GM12801 (cell line): ENCODE results near the gene NGEF.

ENCODE experiments used
- TF ChIP-seq, protein P1 (sequence below): IDR thresholded peaks from one replicate; pipeline ENCODE4 v1.5.1; 2011; ENCODE audit warnings: control low read depth; ENCODE audit not compliant: insufficient read length; ENCODE audit errors: extremely low read depth

Gene NGEF

DNA sequence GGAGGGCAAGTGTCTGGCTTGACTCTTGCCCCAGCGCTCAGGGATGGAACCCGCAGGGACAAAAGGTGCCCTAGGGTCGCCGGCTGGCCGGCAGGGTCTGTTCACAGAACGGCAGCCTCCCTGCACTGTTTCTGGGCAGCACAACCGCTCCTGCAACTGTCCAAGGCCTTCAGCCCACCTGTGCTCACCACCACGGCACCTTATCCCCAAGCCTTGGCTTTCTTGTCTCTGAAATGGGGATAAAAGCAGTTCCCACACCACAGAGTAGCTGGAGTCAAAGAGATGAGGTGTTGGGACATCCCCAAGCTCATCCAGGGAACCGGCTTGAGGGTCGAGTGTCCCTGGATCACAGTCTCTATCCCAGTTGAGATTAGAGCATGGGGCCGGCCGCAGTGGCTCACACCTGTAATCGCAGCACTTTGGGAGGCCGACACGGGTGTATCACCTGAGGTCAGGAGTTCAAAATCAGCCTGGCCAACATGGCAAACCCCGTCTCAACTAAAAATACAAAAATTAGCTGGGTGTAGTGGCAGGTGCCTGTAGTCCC is 138.3 kb downstream of the NGEF start:
- TF ChIP-seq, protein P1, sequence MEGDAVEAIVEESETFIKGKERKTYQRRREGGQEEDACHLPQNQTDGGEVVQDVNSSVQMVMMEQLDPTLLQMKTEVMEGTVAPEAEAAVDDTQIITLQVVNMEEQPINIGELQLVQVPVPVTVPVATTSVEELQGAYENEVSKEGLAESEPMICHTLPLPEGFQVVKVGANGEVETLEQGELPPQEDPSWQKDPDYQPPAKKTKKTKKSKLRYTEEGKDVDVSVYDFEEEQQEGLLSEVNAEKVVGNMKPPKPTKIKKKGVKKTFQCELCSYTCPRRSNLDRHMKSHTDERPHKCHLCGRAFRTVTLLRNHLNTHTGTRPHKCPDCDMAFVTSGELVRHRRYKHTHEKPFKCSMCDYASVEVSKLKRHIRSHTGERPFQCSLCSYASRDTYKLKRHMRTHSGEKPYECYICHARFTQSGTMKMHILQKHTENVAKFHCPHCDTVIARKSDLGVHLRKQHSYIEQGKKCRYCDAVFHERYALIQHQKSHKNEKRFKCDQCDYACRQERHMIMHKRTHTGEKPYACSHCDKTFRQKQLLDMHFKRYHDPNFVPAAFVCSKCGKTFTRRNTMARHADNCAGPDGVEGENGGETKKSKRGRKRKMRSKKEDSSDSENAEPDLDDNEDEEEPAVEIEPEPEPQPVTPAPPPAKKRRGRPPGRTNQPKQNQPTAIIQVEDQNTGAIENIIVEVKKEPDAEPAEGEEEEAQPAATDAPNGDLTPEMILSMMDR: no peak

DNA sequence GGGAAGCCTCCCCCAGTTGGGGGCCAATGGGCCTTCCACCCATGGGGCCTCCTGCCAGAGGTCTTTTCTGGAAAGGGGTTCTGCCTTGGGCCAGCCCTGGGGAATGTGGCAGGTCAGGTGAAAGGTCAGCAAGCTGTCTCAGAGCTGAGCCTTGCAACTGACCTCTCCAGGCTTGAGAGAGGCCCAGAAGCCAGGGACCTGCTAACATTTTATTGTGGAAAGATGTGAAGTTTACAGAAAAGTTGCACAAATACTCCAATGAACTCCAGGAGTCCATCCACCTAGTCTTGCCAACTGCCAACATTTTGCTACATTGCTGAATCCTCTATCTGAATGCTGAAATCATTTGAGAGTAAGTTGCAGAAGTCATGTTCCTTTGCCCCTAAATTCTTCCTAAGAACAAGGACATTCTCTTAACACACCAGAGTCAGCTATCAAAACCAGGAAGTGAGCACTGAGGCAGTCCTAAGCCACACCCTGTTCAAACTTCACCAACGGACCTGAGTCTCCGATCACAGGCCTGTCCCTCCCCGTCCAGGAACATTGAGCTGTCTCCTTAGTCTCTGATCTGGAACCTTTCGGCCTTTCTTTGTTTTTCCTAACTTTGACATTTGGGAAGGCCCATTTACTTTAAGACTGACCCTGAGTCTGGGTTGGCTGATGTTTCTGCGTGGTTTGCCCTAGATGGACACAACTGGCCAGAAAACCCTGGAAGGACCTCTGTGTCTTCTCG is 139.0 kb downstream of the NGEF start:
- TF ChIP-seq, protein P1: no peak

DNA sequence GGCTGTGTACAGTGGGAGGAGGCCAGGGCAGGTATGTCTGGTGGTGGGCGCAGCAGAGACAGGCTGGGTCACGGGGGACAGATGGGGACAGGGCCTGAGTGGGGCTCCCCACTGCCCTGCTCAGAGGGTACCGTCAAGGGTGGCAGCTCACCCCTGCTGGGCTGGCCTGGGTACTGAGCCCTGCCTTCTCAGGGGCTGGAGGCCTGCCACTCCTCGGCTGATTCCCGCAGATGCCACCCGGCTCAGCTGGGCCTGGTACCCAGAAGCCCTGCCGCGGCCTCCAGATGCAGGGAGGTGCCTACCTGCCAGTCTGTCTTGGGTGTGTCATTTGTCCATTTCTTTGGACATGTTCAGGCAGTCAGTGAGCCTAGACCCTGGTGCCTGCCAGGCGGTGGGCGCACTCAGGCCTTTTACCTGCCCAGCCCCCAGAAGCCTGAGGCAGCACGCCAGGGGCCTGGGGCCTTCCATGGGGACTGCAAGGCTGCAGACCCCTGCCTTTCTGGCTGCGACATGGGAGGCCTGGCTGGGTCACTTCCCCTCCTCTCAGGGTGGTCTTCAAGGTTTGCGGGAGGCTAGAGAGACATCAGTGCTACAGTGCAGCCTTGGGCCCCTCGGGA is 139.7 kb downstream of the NGEF start:
- TF ChIP-seq, protein P1: no peak

DNA sequence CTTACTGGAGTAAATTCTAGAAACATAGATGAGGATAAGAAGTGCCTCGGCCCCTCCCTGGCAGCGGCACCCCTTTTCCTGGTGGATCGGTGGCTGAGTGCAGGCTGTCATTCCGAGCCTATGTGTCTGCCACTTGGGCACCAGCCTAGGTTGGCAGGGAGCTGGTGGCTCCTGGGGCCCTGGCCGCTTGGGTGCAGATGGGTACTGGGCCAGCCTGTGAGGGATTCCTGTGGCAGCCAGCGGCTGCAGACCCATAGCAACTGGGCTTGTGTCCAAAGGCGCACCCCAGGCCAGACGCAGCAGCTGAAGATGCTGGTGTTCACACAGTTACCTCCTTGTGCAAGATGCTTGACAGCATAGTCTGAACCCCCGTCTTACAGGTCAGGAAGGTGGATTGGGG is 140.2 kb downstream of the NGEF start:
- TF ChIP-seq, protein P1: no peak

DNA sequence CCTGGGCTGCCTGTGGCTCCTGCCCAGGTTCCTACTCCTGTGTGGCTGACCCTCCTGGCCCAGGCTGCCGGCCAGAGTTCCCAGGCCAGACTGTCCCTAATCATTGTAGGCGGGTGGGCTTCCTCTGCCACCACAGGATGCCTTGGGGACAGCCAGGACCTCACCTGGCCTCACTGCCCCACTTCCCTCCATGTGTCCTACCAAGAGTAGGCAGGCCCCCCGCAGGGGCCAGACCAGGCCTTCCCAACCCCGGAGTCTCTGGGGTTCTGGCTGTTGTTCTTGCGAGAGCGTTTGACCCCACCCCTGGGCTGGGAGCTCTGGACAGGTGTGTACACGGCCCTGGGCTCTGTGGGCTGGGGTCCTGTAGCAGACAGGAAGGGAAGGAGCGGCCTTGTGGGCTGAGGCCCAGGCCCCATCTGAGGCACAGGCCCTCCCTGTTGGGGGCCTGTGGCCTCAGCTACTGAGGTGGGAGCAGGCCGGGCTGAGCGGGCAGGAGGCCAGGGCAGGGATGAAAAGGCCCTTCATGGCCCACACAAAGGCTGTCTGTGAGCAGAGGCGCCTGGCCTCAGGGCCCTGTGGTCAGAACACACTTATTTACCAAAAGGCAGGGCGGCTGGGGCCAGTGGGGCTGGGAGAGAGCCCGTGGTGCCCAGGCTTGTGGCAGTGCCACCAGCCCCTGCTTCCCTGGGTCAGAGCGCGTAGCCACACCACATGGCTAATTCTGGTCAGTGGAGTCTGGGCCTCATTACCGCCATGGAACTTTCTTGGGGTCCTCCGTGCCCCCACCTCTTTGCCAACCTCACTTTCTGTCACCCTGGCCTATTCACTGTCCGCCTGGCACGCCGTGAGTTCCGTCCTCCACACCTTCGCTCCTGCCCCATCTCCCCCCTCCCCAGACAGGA is 141.0 kb downstream of the NGEF start:
- TF ChIP-seq, protein P1: no peak

DNA sequence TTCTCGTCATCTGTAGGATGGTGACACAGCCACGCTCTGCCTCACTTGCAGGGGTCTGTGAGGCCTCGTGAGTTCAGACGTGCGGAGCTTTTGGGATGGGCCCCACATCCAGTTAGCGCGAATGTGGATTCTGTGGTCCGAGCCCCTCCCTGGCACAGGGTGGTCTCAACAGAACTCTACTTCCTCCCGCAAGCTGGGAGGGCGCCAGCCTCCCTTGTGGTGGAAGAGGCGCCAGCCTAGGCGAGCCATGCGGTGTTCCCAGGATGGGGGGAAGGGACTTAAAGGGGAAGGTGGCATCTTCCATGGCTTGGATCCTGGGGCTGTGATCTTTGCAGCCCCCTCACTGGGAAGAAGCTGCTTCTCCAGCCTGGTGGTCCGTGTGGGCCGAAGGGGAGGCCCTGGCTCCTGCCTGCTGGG is 141.6 kb downstream of the NGEF start:
- TF ChIP-seq, protein P1: no peak
